Measurements from ENCODE around the gene VSTM2L. TPM values are rescaled to one million over a fixed set of nuclear protein-coding genes. Genes with fewer than 3 reads are reported as not detected.

VSTM2L gene
- total and polyA plus RNA-seq, 2 of the 4 experiments (the other 2 are of a cell fraction), result 0.18 to 0.19 TPM

GRCh38 chr20:37866051-37866450 is 36.9 kb upstream of the VSTM2L start:
- no peak for ATAC-seq (ENCODE audit: low read depth)
- Histone ChIP-seq H2BK120ac (ENCODE audit: low read depth, low read length) (no peak overlapping the region), H4K20me1 (ENCODE audit: insufficient read depth, low read length) (no peaks in the 10 kb centered on the region), H3K9me3 (ENCODE audit: control insufficient read depth, insufficient read depth, low read length) (no peaks in the 10 kb centered on the region), H3K4me3 (ENCODE audit: insufficient read depth, low read depth, low read length) (no peak overlapping the region), H3K56ac (ENCODE audit: extremely low read depth, insufficient read depth, low read length) (no peak overlapping the region), H2AK5ac (ENCODE audit: low read depth, low read length) (no peak overlapping the region), H3K14ac (replicated peaks; ENCODE audit: low read depth, low read length) (no peak overlapping the region), H2BK15ac (ENCODE audit: low read depth, low read length) (no peak overlapping the region), H4K5ac (ENCODE audit: low read depth, low read length) (no peak overlapping the region), H3K36me3 (ENCODE audit: control insufficient read depth, insufficient read depth, low read length) (peaks cover 18% of the 10 kb centered on the region), H3K4me1 (ENCODE audit: control insufficient read depth, insufficient read depth, low read length) (no peaks in the 10 kb centered on the region; the same call in 1 of the 2 replicates), H4K8ac (ENCODE audit: low read depth in 2 of 2, low read length in 2 of 2) (no peak overlapping the region), H3K23ac (ENCODE audit: low read depth, low read length) (no peak overlapping the region), H3K18ac (ENCODE audit: low read depth, low read length) (no peak overlapping the region), H4K91ac (ENCODE audit: insufficient read depth, low read depth, low read length) (no peak overlapping the region), H3K9me1 (ENCODE audit: insufficient read depth, low read length) (peaks cover 4% of the 10 kb centered on the region; the same call in 1 of the 2 replicates), H3K79me1 (ENCODE audit: low read depth in 1 of 2, low read length in 2 of 2) (no peaks in the 10 kb centered on the region), H2BK5ac (ENCODE audit: low read depth, low read length, poor library complexity, severe bottlenecking) (no peak overlapping the region), H3K4ac (ENCODE audit: low read depth, low read length) (no peak overlapping the region), H2AFZ (replicated peaks; ENCODE audit: low read length, poor library complexity) (no peak overlapping the region), H3K27ac (ENCODE audit: insufficient read depth, low read length) (no peak overlapping the region), H3K4me2 (ENCODE audit: low read depth, low read length) (no peak overlapping the region), H2BK20ac (ENCODE audit: low read depth, low read length) (no peak overlapping the region), H3K9ac (ENCODE audit: low read depth, low read length) (no peak overlapping the region), H3K27me3 (ENCODE audit: control insufficient read depth, insufficient read depth, low read length) (no peaks in the 10 kb centered on the region), H2AK9ac (replicated peaks; ENCODE audit: low read depth, low read length, poor library complexity) (no peak overlapping the region)
- in situ Hi-C loops (cut with MboI; ENCODE audit: low sequenced_read_pairs) (no loop called here), intact Hi-C loops (cut with micrococcal nuclease) (no loop called here), dilution Hi-C loops (cut with HindIII; ENCODE audit: low sequenced_read_pairs, unreplicated experiment) (no loop called here)
- BruUV-seq (replicated peaks), result no TSS peak
- no peak for DNase-seq
- ChIA-PET POLR2A (ENCODE audit: unreplicated experiment) (no interaction called here), CTCF (no interaction called here)
- TF ChIP-seq CEBPB (IDR thresholded peaks at IDR 0.05; ENCODE audit: low read depth, low read length) (no peak), CTCF (conservative IDR thresholded peaks at IDR 0.05; ENCODE audit: low read depth, low read length) (no peak), MXI1 (IDR thresholded peaks at IDR 0.05; ENCODE audit: borderline replicate concordance, low read depth, low read length) (no peak), MAZ (IDR thresholded peaks at IDR 0.05; ENCODE audit: borderline replicate concordance, low read depth, low read length) (no peak), BHLHE40 (IDR thresholded peaks at IDR 0.05; ENCODE audit: low read depth, low read length) (no peak), RFX5 (IDR thresholded peaks at IDR 0.05; ENCODE audit: low read depth, low read length) (no peak), RCOR1 (IDR thresholded peaks at IDR 0.05; ENCODE audit: insufficient replicate concordance, low read length) (no peak), POLR2A (IDR thresholded peaks at IDR 0.05; ENCODE audit: low read depth, low read length) (no peak), RAD21 (IDR thresholded peaks at IDR 0.05; ENCODE audit: low read length) (no peak), SMC3 (IDR thresholded peaks at IDR 0.05; ENCODE audit: low read depth, low read length) (no peak), NFE2L2 (IDR thresholded peaks at IDR 0.05; ENCODE audit: low read depth, low read length) (no peak), FOS (IDR thresholded peaks at IDR 0.05; ENCODE audit: low read depth, low read length) (no peak), MAFK (IDR thresholded peaks at IDR 0.05; ENCODE audit: low read depth, low read length) (no peak), CHD1 (IDR thresholded peaks at IDR 0.05; ENCODE audit: low read depth, low read length) (no peak)
- TF ChIP-seq, protein P1, sequence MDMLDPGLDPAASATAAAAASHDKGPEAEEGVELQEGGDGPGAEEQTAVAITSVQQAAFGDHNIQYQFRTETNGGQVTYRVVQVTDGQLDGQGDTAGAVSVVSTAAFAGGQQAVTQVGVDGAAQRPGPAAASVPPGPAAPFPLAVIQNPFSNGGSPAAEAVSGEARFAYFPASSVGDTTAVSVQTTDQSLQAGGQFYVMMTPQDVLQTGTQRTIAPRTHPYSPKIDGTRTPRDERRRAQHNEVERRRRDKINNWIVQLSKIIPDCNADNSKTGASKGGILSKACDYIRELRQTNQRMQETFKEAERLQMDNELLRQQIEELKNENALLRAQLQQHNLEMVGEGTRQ (IDR thresholded peaks at IDR 0.05; ENCODE audit: low read depth, low read length), result no peak
- TF ChIP-seq, protein P2, sequence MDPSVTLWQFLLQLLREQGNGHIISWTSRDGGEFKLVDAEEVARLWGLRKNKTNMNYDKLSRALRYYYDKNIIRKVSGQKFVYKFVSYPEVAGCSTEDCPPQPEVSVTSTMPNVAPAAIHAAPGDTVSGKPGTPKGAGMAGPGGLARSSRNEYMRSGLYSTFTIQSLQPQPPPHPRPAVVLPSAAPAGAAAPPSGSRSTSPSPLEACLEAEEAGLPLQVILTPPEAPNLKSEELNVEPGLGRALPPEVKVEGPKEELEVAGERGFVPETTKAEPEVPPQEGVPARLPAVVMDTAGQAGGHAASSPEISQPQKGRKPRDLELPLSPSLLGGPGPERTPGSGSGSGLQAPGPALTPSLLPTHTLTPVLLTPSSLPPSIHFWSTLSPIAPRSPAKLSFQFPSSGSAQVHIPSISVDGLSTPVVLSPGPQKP (IDR thresholded peaks at IDR 0.05; ENCODE audit: borderline replicate concordance, low read depth, low read length), result no peak
- 97% methylated on average over 3 of the region's 10 CpGs; no CpG with 5 or more reads in 1 of the 2 experiments for WGBS, 2 experiments (ENCODE audit: extremely low coverage in 2 of 2, insufficient read length in 1 of 2)
